Endometrial microvascular endothelial cells (primary cell): ENCODE results near the gene DPP7. TPM values are rescaled to one million over a fixed set of nuclear protein-coding genes. Genes with fewer than 3 reads are reported as not detected.
"Not testable (repeated sequence)": the region's sequence is repeated elsewhere in the genome, so short reads cannot be mapped to it uniquely, and the experiment has no call there.

Source experiments
- in situ Hi-C: cut with HindIII; loops from 2 replicates; pipeline ENCODE4 v1.10.0; 2017; ENCODE audit warnings: low sequenced_read_pairs, low pct_unique_long_range_greater_than_20kb; ENCODE audit errors: inconsistent ontology term
- total RNA-seq: library from RNA; depleted of rRNA; stranded (reverse); fragments of >200 nt; gene quantifications from one replicate; pipeline ENCODE4 v1.2.3, GENCODE V29; 2015; ENCODE audit errors: inconsistent ontology term

DPP7 gene
- total RNA-seq, 1 donor from 2014 or later = 99.2 TPM

- in situ Hi-C loops = no loop called here
Observed at GRCh38 chr9:137066096-137066861, 48.3 kb downstream of the DPP7 start.

DNA sequence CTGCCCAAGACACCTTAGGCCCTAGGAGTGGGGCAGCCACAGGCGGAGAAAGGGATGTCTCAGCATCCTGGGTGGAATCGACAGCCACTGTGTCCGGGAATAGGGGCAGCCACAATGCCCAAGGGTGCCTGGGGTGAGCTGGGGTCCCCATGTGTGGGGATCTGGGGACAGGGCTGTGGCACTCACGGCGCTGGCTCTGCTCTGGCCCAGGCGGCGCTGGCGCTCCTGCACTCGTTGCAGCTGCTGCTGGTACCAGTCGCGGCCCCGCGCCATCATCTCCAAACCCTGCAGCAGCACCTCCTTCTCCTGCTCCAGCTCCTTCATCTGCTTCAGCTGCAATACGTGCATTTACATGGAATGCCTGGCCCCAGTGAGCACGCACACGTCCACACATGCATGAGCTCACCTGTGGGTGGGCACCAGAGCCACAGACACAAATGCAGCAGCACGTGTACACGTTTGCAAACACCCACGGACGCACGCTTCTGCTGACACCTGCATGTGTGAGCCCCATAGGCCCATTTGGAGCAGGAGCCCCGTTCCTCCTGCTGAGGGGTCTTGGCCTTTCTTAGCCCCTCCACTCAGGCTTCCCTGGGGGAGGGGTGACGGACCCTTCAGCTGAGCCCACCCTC is 49.1 kb downstream of the DPP7 start:
- in situ Hi-C loops = no loop called here

DNA sequence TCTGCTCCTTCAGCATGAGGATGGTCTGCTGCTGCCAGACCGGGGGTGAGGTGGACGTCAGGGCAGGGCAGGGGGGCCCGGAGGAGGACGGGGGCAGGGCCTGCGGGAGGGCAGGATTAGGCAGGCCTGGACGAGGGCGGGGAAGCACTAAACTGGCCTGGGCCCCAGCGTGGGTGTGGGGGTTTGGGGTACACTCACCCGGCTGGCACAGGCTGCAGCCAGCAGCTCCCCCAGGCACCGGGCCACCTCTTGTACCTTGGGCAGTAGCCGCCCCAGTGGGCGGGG is 49.7 kb downstream of the DPP7 start:
- in situ Hi-C loops = no loop called here

DNA sequence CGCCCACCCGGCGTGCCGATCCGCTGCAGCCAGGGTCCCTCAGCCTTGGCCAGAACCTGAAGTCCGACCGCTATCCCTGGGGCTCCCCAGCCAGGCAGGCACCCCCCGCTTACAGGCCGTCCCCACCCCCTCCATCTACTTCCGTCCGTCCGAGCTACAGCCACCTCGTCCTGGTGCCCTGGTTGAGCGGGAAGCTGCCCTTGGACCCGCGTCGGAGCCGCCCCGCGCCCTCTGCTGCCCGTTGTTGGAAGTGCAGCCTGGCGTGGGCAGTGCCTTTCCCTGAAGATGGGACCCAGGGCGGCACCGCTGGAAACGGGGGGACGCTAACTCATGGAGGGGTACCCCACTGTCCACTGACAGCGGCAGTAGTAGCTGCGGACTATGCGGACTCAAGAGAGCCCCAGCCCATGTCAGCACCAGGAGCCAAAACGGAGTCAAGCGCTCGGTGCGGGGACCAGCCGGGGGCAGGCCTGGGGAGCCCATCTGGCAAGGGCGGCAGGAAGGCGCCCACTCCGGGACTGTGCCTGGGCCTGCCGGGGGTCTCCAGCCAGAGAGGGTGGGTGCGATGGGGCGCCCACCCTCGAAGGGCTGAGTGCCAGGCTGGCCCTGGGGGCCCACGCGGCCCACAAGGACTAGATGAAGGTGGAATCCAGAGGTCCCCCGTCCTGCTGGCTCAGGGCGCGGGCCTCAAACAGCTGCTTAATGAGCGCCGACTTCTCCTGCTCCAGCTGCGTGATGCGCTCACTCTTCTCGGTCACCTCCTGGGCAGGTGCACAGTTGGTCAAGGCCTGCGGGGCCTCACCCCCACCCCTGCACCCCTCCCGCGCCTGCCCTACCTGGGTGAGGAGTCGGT is 50.3 kb downstream of the DPP7 start:
- in situ Hi-C loops = no loop called here

DNA sequence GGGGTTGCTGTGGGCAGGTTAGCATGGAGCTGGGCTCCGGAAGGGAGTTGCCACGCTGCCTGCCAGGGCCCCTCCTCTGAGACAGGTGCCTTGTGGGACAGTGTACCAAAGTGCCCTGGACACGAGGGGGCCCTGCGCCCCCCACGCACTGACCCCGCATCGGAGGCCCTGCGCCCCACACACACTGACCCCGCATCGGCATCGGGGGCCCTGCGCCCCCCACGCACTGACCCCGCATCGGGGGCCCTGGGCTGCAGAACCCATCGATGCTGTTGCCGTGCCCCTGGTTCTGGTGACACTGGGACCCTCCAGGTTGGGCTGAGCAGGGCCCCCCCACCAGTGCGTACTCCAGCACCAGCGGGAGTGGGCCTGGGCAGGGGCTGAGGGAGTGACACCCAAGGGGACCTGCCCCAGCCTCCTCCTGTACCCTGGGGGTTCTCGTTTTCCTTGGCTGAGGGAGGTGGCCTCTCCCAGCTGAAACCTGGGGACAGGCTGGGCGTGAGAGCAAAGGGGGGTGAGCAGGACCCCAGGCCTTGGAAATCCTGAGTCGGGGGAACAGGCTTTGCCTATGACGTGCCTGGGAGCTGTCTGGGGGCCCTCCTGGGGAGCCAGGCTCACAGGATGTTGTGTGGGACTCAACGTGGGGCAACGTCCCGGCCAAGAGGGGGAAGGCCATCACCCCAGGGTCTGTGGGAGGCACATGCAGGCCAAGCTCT is 51.1 kb downstream of the DPP7 start:
- in situ Hi-C loops = no loop called here

DNA sequence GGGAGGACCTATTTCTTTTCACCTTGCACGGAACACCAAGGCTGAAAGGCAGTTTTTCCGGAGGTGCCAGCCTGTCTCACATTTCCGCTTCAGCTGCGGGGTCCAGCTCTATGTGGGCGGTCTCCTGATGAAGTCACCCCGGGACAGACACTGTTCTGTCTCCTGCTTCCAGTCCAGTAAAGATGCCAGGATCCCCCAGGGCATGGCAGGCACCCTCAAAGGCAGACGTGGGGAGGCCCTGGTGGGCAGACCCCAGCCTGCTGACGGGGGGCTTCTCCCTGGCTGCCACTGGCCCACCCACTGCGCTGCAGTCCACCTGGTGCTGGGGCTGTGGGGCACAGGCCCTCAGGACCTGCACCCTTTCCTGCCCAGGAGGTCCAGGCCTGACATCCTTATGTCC is 51.7 kb downstream of the DPP7 start:
- in situ Hi-C loops = not testable (repeated sequence)

DNA sequence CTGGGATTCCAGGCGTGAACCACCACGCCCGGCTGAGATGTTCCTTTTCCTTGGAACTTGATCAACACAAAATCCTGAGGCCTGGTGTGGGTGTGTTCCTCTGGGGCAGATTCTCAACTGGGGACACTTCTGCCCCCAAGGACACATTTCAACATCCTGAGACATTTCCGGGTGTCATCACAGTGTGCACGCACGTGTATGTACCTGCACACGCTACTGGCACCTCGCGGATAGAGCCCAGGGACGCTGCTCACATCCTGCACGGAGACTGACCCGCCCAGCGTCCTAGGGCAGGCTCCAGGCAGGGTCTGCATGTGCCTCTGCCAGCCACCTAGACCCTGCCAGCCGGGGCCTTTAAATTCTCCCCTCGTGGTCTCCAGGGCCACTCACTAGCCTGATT is 52.1 kb downstream of the DPP7 start:
- in situ Hi-C loops = no loop called here

Other genes starting within 250 kb of the DPP7 start
- gene EDF1, start 248.4 kb downstream of the DPP7 start, total RNA-seq = 440 TPM
- gene TRAF2, start 228.2 kb downstream of the DPP7 start, total RNA-seq = 16.7 TPM
- 212 TPM for gene FBXW5, start 170.0 kb downstream of the DPP7 start, total RNA-seq
- gene C8G, start 169.5 kb downstream of the DPP7 start, total RNA-seq = not detected
- not detected for gene LCN12, start 162.5 kb downstream of the DPP7 start, total RNA-seq
- gene PTGDS, start 137.2 kb downstream of the DPP7 start, total RNA-seq = not detected
- not detected for gene LCNL1, start 131.7 kb downstream of the DPP7 start, total RNA-seq
- 49.0 TPM for gene PAXX, start 122.3 kb downstream of the DPP7 start, total RNA-seq
- gene CLIC3, start 118.2 kb downstream of the DPP7 start, total RNA-seq = 4.8 TPM
- gene ABCA2, start 86.5 kb downstream of the DPP7 start, total RNA-seq = 4.0 TPM
- gene FUT7, start 82.6 kb downstream of the DPP7 start, total RNA-seq = not detected
- 65.7 TPM for gene NPDC1, start 68.6 kb downstream of the DPP7 start, total RNA-seq
- gene ENTPD2, start 60.7 kb downstream of the DPP7 start, total RNA-seq = not detected
- gene SAPCD2, start 44.2 kb downstream of the DPP7 start, total RNA-seq = 38.5 TPM
- 13.8 TPM for gene UAP1L1, start 37.2 kb downstream of the DPP7 start, total RNA-seq
- 106 TPM for gene MAN1B1, start 27.7 kb downstream of the DPP7 start, total RNA-seq
- gene GRIN1, start 24.4 kb upstream of the DPP7 start, total RNA-seq = not detected
- gene LRRC26, start 55.3 kb upstream of the DPP7 start, total RNA-seq = not detected
- gene TMEM210, start 57.3 kb upstream of the DPP7 start, total RNA-seq = not detected
- 14.9 TPM for gene ANAPC2, start 73.8 kb upstream of the DPP7 start, total RNA-seq
- gene SSNA1, start 73.9 kb upstream of the DPP7 start, total RNA-seq = 117 TPM
- gene TPRN, start 86.0 kb upstream of the DPP7 start, total RNA-seq = 8.8 TPM
- gene TMEM203, start 90.9 kb upstream of the DPP7 start, total RNA-seq = 28.1 TPM
- gene NDOR1, start 91.0 kb upstream of the DPP7 start, total RNA-seq = 19.6 TPM
- not detected for gene RNF208, start 107.5 kb upstream of the DPP7 start, total RNA-seq
- not detected for gene CYSRT1, start 110.4 kb upstream of the DPP7 start, total RNA-seq
- not detected for gene RNF224, start 112.8 kb upstream of the DPP7 start, total RNA-seq
- not detected for gene SLC34A3, start 116.2 kb upstream of the DPP7 start, total RNA-seq
- gene TUBB4B, start 126.6 kb upstream of the DPP7 start, total RNA-seq = 1,061 TPM
- gene STPG3, start 136.6 kb upstream of the DPP7 start, total RNA-seq = not detected
- 72.0 TPM for gene NELFB, start 140.6 kb upstream of the DPP7 start, total RNA-seq
- gene TOR4A, start 163.0 kb upstream of the DPP7 start, total RNA-seq = 53.1 TPM
- gene NRARP, start 187.5 kb upstream of the DPP7 start, total RNA-seq = 16.1 TPM